ENCODE measurements around the gene ZPBP2.
"Not testable (repeated sequence)": the region's sequence is repeated elsewhere in the genome, so short reads cannot be mapped to it uniquely, and the experiment has no call there.

The ZPBP2 gene

DNA sequence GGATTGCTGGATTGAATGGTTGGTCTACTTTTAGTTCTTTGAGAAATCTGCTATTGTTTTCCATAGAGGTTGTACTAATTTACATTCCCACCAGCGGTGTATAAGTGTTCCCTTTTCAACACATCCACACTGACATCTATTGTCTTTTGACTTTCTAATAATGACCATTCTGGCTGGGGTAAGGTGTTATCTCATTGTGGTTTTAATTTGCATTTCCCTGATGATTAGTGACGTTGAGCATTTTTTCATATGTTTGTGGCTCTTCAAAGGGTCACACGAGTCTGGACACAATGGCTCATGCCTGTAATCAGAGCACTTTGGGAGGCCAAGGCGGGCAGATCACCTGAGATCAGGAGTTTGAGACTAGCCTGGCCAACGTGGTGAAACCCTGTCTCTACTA lies 18.1 kb downstream of the ZPBP2 start:
- not testable (repeated sequence) for H3K27me3 ChIP-seq (ENCODE audit: low read depth, low read length); H3K4me3 ChIP-seq (ENCODE audit: low read depth in 1 of 2, low read length in 2 of 2); H3K36me3 ChIP-seq (ENCODE audit: control insufficient read depth in 1 of 2, insufficient read depth in 2 of 2, low read length in 2 of 2); H3K4me1 ChIP-seq (ENCODE audit: control insufficient read depth in 1 of 2, insufficient read depth in 2 of 2, low read length in 2 of 2); H3K27ac ChIP-seq (ENCODE audit: low read length); H3K9me3 ChIP-seq (ENCODE audit: control insufficient read depth in 1 of 2, low read length in 2 of 2)

DNA sequence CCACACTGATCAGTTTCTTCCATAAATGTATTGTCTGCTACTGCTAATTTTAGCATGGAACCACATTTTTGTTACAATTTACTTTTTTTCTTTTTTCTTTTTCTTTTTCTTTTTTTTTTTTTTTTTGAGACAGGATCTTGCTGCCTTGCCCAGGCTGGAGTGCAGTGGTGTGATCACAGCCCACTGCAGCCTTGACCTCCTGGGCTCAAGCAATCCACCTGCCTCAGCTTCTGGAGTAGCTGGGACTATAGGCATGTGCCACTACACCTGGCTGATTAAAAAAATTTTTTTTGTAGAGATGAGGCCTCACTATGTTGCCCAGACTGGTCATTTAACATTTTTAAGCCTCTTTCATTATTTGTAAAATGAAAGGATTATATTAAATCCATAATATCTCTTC lies 19.1 kb downstream of the ZPBP2 start:
- Histone ChIP-seq H3K36me3 (ENCODE audit: control insufficient read depth in 1 of 2, insufficient read depth in 2 of 2, low read length in 2 of 2) (no peaks in the 10 kb centered on the region), H3K27me3 (ENCODE audit: low read depth, low read length) (no peaks in the 10 kb centered on the region), H3K27ac (ENCODE audit: low read length) (no peak overlapping the region), H3K4me3 (ENCODE audit: low read depth in 1 of 2, low read length in 2 of 2) (no peak overlapping the region), H3K4me1 (ENCODE audit: control insufficient read depth in 1 of 2, insufficient read depth in 2 of 2, low read length in 2 of 2) (no peaks in the 10 kb centered on the region), H3K9me3 (ENCODE audit: control insufficient read depth in 1 of 2, low read length in 2 of 2) (no peaks in the 10 kb centered on the region)

DNA sequence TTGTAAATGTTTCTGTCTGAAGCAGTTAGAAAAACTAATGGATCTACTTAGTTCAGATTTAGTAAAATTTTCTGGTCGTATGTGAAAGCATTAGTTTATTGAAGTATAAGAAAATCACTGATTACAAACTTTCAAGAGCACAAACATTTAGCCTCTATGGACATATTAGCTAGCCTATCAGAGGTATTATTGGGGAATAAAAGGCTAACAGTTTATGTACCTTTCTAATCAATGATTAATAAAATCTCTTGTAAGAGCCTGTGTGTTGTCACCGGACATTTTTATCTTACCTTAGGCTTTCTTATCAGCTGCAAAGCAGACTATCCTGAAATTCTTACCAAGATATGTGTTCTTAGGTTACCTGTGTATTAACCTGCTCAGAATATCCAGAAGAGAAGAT lies 21.2 kb downstream of the ZPBP2 start:
- no peaks in the 10 kb centered on the region for H3K9me3 ChIP-seq (ENCODE audit: control insufficient read depth in 1 of 2, low read length in 2 of 2)
- H3K4me1 ChIP-seq (ENCODE audit: control insufficient read depth in 1 of 2, insufficient read depth in 2 of 2, low read length in 2 of 2), result no peaks in the 10 kb centered on the region
- H3K36me3 ChIP-seq (ENCODE audit: control insufficient read depth in 1 of 2, insufficient read depth in 2 of 2, low read length in 2 of 2), result no peaks in the 10 kb centered on the region
- H3K4me3 ChIP-seq (ENCODE audit: low read depth in 1 of 2, low read length in 2 of 2), result no peak overlapping the region
- H3K27ac ChIP-seq (ENCODE audit: low read length), result no peak overlapping the region
- H3K27me3 ChIP-seq (ENCODE audit: low read depth, low read length), result no peaks in the 10 kb centered on the region

GRCh38 chr17:39894681-39895376 lies 26.8 kb downstream of the ZPBP2 start:
- Histone ChIP-seq H3K27me3 (ENCODE audit: low read depth, low read length) (no peaks in the 10 kb centered on the region), H3K4me1 (ENCODE audit: control insufficient read depth in 1 of 2, insufficient read depth in 2 of 2, low read length in 2 of 2) (no peaks in the 10 kb centered on the region), H3K9me3 (ENCODE audit: control insufficient read depth in 1 of 2, low read length in 2 of 2) (no peaks in the 10 kb centered on the region), H3K4me3 (ENCODE audit: low read depth in 1 of 2, low read length in 2 of 2) (no peak overlapping the region), H3K36me3 (ENCODE audit: control insufficient read depth in 1 of 2, insufficient read depth in 2 of 2, low read length in 2 of 2) (no peaks in the 10 kb centered on the region), H3K27ac (ENCODE audit: low read length) (no peak overlapping the region)

- Histone ChIP-seq H3K36me3 (ENCODE audit: control insufficient read depth in 1 of 2, insufficient read depth in 2 of 2, low read length in 2 of 2) (no peaks in the 10 kb centered on the region), H3K4me3 (ENCODE audit: low read depth in 1 of 2, low read length in 2 of 2) (no peak overlapping the region), H3K27me3 (ENCODE audit: low read depth, low read length) (no peaks in the 10 kb centered on the region), H3K27ac (ENCODE audit: low read length) (no peak overlapping the region), H3K4me1 (ENCODE audit: control insufficient read depth in 1 of 2, insufficient read depth in 2 of 2, low read length in 2 of 2) (no peaks in the 10 kb centered on the region), H3K9me3 (ENCODE audit: control insufficient read depth in 1 of 2, low read length in 2 of 2) (no peaks in the 10 kb centered on the region)
Measured at GRCh38 chr17:39898088-39898487, 30.1 kb downstream of the ZPBP2 start.

DNA sequence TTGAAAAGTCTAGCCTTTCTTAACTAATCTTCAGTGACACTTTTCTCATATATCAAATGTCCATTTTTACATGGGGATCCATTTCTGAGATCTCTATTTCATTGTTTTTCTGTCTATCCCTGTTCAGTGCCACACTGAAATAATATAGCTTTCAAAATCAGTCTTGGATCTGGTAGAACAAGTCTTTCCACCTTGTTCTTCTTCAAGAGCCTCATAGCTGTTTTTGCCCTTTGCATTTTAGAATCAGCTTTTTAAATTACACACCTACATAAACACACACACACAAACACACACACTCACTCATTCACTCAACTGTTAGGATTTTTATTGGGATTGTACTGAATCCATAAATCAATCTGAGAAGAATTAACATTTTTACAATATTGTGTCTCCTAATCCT lies 31.2 kb downstream of the ZPBP2 start:
- H3K4me1 ChIP-seq (ENCODE audit: control insufficient read depth in 1 of 2, insufficient read depth in 2 of 2, low read length in 2 of 2), result no peaks in the 10 kb centered on the region
- peaks cover 0 to 4% of the 10 kb centered on the region in 2 donors for H3K36me3 ChIP-seq (ENCODE audit: control insufficient read depth in 1 of 2, insufficient read depth in 2 of 2, low read length in 2 of 2)
- H3K27me3 ChIP-seq (ENCODE audit: low read depth, low read length), result no peaks in the 10 kb centered on the region
- no peak overlapping the region for H3K4me3 ChIP-seq (ENCODE audit: low read depth in 1 of 2, low read length in 2 of 2)
- H3K27ac ChIP-seq (ENCODE audit: low read length), result no peak overlapping the region
- H3K9me3 ChIP-seq (ENCODE audit: control insufficient read depth in 1 of 2, low read length in 2 of 2), result no peaks in the 10 kb centered on the region

- not testable (repeated sequence) for H3K4me1 ChIP-seq (ENCODE audit: control insufficient read depth in 1 of 2, insufficient read depth in 2 of 2, low read length in 2 of 2); H3K27me3 ChIP-seq (ENCODE audit: low read depth, low read length); H3K4me3 ChIP-seq (ENCODE audit: low read depth in 1 of 2, low read length in 2 of 2); H3K36me3 ChIP-seq (ENCODE audit: control insufficient read depth in 1 of 2, insufficient read depth in 2 of 2, low read length in 2 of 2); H3K9me3 ChIP-seq (ENCODE audit: control insufficient read depth in 1 of 2, low read length in 2 of 2); H3K27ac ChIP-seq (ENCODE audit: low read length)
Measured at GRCh38 chr17:39902027-39902426, 34.0 kb downstream of the ZPBP2 start.

GRCh38 chr17:39903158-39903884 lies 35.3 kb downstream of the ZPBP2 start:
- H3K36me3 ChIP-seq (ENCODE audit: control insufficient read depth in 1 of 2, insufficient read depth in 2 of 2, low read length in 2 of 2), result peaks cover 0 to 9% of the 10 kb centered on the region in 2 donors
- no peaks in the 10 kb centered on the region for H3K27me3 ChIP-seq (ENCODE audit: low read depth, low read length)
- no peak overlapping the region for H3K4me3 ChIP-seq (ENCODE audit: low read depth in 1 of 2, low read length in 2 of 2)
- no peak overlapping the region for H3K27ac ChIP-seq (ENCODE audit: low read length)
- no peaks in the 10 kb centered on the region for H3K4me1 ChIP-seq (ENCODE audit: control insufficient read depth in 1 of 2, insufficient read depth in 2 of 2, low read length in 2 of 2)
- no peaks in the 10 kb centered on the region for H3K9me3 ChIP-seq (ENCODE audit: control insufficient read depth in 1 of 2, low read length in 2 of 2)

DNA sequence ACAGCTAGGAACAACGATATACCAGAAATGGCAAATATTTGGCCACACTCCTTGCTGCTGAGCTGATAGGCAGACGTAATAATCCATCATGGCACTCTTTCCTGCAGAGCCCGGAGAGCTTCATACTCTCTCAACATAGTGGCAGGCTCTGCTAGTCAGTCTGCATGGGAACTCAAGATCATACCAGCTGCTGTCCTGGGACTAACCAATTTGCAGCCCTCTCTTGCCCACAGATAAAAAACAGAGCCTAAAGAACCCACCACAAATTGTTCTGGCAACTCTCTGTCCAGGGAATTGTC lies 36.9 kb downstream of the ZPBP2 start:
- Histone ChIP-seq H3K27ac (ENCODE audit: low read length) (no peak overlapping the region), H3K9me3 (ENCODE audit: control insufficient read depth in 1 of 2, low read length in 2 of 2) (no peaks in the 10 kb centered on the region)

DNA sequence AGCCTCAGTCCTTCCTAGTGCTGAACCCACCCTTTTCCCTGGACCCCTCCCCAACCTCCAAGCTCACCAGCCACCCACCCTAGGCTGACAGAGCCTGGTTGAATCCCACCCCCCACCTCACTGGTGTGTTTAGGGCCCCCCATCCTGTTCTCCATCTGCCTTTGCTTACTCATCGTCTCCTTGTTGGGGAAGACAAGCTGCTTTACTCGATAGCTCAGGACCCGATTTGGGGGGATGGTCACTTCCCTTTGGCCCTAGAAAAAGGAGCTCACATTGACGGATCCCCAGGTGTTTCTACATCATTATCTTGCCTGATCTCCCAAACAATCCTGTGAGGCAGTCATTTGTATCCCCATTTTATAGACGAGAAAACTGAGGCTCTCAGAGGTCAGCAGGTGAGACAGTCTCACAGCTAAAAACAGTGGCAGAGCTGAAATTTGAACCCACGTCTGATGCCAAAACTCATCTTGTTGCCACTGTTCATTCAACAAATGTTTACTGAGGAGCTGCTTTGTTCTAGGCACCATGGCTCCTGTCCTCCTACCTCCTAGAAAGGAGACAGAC lies 40.9 kb downstream of the ZPBP2 start:
- peaks cover 9 to 16% of the 10 kb centered on the region in 2 donors for H3K36me3 ChIP-seq (ENCODE audit: control insufficient read depth in 1 of 2, insufficient read depth in 2 of 2, low read length in 2 of 2)
- no peaks in the 10 kb centered on the region for H3K27me3 ChIP-seq (ENCODE audit: low read depth, low read length)

More for the DNA sequence above, 36.9 kb downstream of the ZPBP2 start:
- H3K36me3 ChIP-seq (ENCODE audit: control insufficient read depth in 1 of 2, insufficient read depth in 2 of 2, low read length in 2 of 2), result peaks cover 4 to 18% of the 10 kb centered on the region in 2 donors
- no peak overlapping the region for H3K4me3 ChIP-seq (ENCODE audit: low read depth in 1 of 2, low read length in 2 of 2)
- no peaks in the 10 kb centered on the region for H3K27me3 ChIP-seq (ENCODE audit: low read depth, low read length)
- no peaks in the 10 kb centered on the region for H3K4me1 ChIP-seq (ENCODE audit: control insufficient read depth in 1 of 2, insufficient read depth in 2 of 2, low read length in 2 of 2)

DNA sequence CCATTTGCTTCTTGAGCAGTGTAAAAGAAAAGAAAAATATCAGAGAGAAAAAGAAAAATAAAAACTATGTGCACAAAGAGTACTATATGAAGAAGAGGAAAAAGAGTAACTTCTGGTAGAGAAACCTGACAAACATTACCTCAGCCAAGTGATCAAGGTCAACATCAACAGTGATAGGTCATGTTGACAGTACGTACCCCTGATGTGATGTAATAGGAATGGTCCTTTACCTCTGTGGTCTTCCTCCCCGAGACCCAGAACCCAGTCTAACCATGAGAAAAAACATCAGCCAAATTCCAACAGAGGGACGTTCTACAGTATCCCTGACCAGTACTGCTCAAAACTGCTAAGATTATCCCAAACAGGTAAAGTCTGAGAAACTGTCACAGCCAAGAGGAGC lies 46.0 kb downstream of the ZPBP2 start:
- Histone ChIP-seq H3K4me3 (ENCODE audit: low read depth in 1 of 2, low read length in 2 of 2) (no peak overlapping the region), H3K27ac (ENCODE audit: low read length) (no peak overlapping the region), H3K36me3 (ENCODE audit: control insufficient read depth in 1 of 2, insufficient read depth in 2 of 2, low read length in 2 of 2) (peaks cover 5 to 18% of the 10 kb centered on the region in 2 donors), H3K9me3 (ENCODE audit: control insufficient read depth in 1 of 2, low read length in 2 of 2) (no peaks in the 10 kb centered on the region), H3K27me3 (ENCODE audit: low read depth, low read length) (no peaks in the 10 kb centered on the region), H3K4me1 (ENCODE audit: control insufficient read depth in 1 of 2, insufficient read depth in 2 of 2, low read length in 2 of 2) (no peaks in the 10 kb centered on the region)

More for the DNA sequence above, 40.9 kb downstream of the ZPBP2 start:
- Histone ChIP-seq H3K4me3 (ENCODE audit: low read depth in 1 of 2, low read length in 2 of 2) (no peak overlapping the region), H3K4me1 (ENCODE audit: control insufficient read depth in 1 of 2, insufficient read depth in 2 of 2, low read length in 2 of 2) (no peaks in the 10 kb centered on the region), H3K27ac (ENCODE audit: low read length) (no peak overlapping the region), H3K9me3 (ENCODE audit: control insufficient read depth in 1 of 2, low read length in 2 of 2) (no peaks in the 10 kb centered on the region)

All from muscle layer of duodenum (tissue), 2 donors.